Neural progenitor cell (in vitro differentiated cells): ENCODE results near the gene SUPT3H.

Experiments used
- EZH2 ChIP-seq: fragments of 200-600 bp; sonication (generic); IDR thresholded peaks from 2 replicates; pipeline ENCODE4 v1.6.1; 2017; ENCODE audit warnings: antibody characterized with exemption, mild to moderate bottlenecking, moderate library complexity
- TF ChIP-seq, protein P1 (sequence below): fragments of 200-600 bp; sonication (generic); IDR thresholded peaks from 2 replicates; pipeline ENCODE4 v1.5.1; 2017; ENCODE audit warnings: antibody characterized with exemption, mild to moderate bottlenecking

DNA sequence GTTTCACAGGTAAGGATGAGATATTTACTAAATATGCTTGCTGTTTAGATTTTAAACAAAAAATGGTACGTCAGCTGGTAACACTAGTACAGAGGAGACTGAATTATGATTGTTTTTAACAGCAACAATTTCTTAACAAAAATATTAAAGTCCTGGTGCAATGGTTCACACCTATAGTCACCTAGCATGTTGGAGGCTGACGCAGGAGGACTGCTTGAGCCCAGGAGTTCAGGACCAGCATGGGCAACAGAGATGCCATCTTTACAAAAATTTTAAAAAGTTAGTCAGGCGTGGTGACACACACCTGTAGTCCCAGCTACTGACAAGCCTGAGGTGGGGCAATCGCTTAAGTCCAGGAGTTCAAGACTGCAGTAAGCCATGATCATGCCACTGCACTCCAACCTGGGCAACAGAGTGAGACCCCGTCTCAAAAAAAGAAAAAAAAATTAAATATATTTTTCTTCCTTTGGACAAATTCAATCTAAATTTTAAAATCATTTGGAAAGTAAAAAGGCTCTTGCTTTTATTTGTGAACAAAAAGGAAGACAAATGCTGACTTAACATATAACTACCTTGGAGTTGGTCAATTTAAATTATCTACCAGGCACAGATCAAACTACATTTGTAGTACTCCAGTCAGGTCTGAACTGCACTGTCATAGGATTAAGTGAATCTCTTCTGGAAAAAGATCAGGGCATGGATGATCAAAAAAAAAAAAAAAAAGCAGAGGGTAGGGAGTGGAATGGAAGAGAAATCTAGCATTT lies 87.8 kb downstream of the SUPT3H start:
- TF ChIP-seq, protein P1, sequence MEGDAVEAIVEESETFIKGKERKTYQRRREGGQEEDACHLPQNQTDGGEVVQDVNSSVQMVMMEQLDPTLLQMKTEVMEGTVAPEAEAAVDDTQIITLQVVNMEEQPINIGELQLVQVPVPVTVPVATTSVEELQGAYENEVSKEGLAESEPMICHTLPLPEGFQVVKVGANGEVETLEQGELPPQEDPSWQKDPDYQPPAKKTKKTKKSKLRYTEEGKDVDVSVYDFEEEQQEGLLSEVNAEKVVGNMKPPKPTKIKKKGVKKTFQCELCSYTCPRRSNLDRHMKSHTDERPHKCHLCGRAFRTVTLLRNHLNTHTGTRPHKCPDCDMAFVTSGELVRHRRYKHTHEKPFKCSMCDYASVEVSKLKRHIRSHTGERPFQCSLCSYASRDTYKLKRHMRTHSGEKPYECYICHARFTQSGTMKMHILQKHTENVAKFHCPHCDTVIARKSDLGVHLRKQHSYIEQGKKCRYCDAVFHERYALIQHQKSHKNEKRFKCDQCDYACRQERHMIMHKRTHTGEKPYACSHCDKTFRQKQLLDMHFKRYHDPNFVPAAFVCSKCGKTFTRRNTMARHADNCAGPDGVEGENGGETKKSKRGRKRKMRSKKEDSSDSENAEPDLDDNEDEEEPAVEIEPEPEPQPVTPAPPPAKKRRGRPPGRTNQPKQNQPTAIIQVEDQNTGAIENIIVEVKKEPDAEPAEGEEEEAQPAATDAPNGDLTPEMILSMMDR, result no peak
- no peak for TF ChIP-seq EZH2
